KBM-7 (cell line): Measurements from ENCODE around the gene HNRNPL.
"Not testable (repeated sequence)": the region's sequence is repeated elsewhere in the genome, so short reads cannot be mapped to it uniquely, and the experiment has no call there.

ENCODE experiments used
- DNase-seq: peaks from one replicate; pipeline ENCODE4 v3.0.0-alpha.2; 2015
- in situ Hi-C: fragments of 300-500 bp; cut with MboI; formaldehyde crosslinking; loops from 2 replicates; pipeline ENCODE4 v1.14.3; 2020; ENCODE audit warnings: low sequenced_read_pairs, low pct_unique_long_range_greater_than_20kb, mixed read lengths

The HNRNPL gene

GRCh38 chr19:38873400-38873799 lies 23.6 kb upstream of the HNRNPL start:
- in situ Hi-C loops, DNase-seq: not testable (repeated sequence)

GRCh38 chr19:38870612-38871011 lies 20.8 kb upstream of the HNRNPL start:
- no peak for DNase-seq

GRCh38 chr19:38869836-38870607 lies 20.2 kb upstream of the HNRNPL start:
- peak; percentile 92 for DNase-seq
- in situ Hi-C loops: no loop called here

More at GRCh38 chr19:38870612-38871011, 20.8 kb upstream of the HNRNPL start:
- in situ Hi-C loops: no loop called here

- in situ Hi-C loops: no loop called here
- no peak for DNase-seq
These were observed 19.5 kb upstream of the HNRNPL start for GRCh38 chr19:38869160-38869835.

DNA sequence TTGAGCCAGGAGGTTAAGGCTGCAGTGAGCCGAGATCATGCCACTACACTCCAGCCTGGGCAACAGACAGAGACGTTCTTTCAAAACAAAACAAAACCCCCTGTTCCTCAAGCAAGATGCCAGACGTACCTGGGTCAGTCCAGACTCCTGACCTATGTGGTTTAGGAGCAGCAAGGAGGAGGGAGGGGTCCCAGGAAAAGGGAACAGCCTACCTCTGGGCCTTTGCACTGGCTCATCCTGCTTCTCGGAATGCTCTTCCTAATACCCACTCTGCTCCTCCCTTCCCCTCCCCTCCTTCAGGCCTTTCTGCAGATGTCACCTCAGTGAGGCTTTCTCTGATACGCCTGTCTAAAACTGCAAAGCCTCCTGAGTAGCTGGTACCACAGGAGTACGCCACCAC lies 18.8 kb upstream of the HNRNPL start:
- in situ Hi-C loops: no loop called here
- no peak for DNase-seq

- DNase-seq: no peak
- in situ Hi-C loops: no loop called here
These were observed 17.5 kb upstream of the HNRNPL start for GRCh38 chr19:38867171-38867780.

DNA sequence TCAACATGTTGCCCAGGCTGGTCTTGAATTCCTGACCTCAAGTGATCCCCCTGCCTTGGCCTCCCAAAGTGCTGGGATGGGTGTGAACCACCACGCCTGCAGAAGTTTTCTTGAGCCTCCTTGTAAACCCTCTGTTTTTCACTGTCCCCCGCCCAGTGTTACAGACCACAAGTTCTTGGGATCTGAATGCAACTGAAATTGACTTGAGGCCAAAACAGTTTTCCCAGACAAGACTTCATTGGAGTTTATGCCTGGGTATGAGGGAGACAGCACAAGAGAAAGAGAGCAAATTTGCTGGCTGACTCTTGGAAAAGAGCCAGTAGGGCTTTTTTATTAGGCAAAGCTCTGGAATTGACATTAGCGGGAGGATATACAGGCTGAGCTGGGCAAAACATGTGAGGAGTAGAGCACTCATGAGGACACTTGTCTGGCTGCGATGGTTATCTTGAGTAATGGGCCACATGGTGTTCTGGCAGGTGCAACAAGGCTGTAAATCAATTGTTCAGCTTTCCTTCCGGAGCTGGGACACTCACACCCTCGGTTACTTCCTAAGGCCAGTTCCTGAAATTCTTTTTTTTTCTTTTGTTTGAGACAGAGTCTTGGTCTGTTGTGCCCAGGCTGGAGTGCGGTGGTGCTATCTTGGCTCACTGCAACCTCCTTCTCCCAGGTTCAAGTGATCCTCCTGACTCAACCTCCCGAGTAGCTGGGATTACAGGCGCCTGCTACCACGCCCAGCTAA lies 12.7 kb upstream of the HNRNPL start:
- DNase-seq: peak; percentile 92
- in situ Hi-C loops: no loop called here

DNA sequence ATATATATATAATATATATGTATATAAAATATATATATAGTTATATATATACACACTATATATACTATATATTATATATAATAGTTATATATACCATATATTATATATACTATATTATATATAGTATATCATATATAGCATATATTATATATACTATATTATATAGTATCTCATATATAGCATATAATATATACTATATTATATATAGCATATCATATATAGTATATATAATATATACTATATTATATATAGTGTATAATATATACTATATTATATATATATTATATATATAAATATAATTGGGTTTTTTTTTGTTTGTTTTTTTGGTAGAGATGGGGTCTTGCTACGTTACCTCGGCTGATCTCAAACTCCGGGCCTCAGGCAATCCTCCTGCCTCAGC lies 11.6 kb upstream of the HNRNPL start:
- in situ Hi-C loops: no loop called here

DNA sequence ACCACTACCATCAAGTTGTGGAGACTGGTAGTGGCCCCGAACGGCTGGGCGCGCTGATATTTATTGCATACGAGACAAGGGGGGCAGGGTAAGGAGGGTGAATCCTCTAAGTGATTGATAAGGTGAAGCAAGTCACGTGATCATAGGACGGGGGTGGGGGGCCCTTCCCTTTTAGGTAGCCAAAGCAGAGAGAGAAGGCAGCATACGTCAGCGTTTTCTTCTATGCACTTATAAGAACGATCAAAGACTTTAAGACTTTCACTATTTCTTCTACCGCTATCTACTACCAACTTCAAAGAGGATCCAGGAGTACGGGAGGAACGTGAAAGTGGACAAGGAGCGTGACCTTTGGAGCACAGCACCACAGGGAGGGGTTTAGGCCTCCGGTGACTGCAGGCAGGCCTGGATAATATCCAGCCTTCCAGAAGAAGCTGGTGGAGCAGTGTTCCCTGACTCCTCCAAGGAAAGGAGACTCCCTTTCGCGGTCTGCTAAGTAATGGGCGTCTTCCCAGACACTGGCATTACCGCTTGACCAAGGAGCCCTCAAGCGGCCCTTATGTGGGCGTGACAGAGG lies 9.9 kb upstream of the HNRNPL start:
- DNase-seq, in situ Hi-C loops: not testable (repeated sequence)

More for the DNA sequence above, 11.6 kb upstream of the HNRNPL start:
- no peak for DNase-seq

GRCh38 chr19:38856813-38857212 lies 7.0 kb upstream of the HNRNPL start:
- no peak for DNase-seq
- in situ Hi-C loops: no loop called here

DNA sequence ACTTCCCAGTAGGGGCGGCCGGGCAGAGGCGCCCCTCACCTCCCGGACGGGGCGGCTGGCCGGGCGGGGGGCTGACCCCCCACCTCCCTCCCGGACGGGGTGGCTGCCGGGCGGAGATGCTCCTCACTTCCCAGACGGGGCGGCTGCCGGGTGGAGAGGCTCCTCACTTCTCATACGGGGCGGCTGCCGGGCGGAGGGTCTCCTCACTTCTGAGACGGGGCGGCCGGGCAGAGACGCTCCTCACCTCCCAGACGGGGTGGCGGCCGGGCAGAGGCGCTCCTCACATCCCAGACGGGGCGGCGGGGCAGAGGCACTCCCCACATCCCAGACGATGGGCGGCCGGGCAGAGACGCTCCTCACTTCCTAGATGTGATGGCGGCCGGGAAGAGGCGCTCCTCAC lies 6.0 kb upstream of the HNRNPL start:
- in situ Hi-C loops: not testable (repeated sequence)

DNA sequence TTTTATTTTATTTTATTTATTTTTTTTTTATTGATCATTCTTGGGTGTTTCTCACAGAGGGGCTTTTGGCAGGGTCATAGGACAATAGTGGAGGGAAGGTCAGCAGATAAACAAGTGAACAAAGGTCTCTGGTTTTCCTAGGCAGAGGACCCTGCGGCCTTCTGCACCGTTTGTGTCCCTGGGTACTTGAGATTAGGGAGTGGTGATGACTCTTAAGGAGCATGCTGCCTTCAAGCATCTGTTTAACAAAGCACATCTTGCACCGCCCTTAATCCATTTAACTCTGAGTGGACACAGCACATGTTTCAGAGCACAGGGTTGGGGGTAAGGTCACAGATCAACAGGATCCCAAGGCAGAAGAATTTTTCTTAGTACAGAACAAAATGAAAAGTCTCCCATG lies 5.2 kb upstream of the HNRNPL start:
- DNase-seq, in situ Hi-C loops: not testable (repeated sequence)

More for the DNA sequence above, 6.0 kb upstream of the HNRNPL start:
- not testable (repeated sequence) for DNase-seq

- no peak for DNase-seq
- in situ Hi-C loops: no loop called here
These were observed 3.4 kb upstream of the HNRNPL start for GRCh38 chr19:38853214-38853613.

DNA sequence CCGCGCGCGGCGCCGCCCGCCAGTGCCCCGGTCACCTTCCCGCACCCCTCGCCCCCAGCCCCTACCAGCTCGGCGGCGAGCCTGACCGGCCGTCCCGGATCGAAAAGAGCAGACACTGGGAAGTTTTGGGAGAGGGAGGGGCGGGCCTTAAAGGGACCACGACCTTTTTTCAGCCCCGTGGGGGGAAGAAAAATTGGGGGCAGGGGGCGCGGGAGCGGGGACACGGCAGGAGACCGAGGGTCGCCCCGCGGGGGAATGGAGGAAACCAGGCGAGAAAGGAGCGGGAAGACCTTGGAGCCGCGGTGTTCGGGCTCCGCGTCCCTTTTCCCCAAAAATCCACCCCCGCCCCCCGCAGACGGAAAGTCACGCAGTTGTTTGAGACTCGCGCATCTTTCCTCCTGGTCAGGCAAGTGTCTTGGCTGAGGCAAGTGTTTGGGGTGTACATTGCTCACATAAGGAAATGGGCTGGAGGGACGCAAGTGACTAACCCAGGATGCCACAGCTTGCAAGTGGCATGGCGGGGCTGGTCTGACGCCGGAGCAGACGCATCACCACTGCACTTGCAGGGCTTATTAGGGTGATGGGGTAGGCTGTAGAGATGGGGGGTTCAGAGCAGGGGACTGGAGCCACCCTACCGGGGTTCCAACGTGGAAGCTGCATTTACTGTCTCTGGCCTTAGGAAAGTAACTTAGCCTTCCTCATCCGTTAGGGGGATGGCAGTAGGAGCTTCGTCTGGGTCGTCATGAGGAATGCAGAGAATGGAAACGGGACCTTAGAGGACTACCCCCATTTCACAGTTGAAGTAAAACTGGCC lies 2.7 kb upstream of the HNRNPL start:
- peak; percentile 52 for DNase-seq
- in situ Hi-C loops: no loop called here

GRCh38 chr19:38851622-38852230 lies 1.9 kb upstream of the HNRNPL start:
- in situ Hi-C loops: no loop called here

GRCh38 chr19:38850976-38851621 lies 1.3 kb upstream of the HNRNPL start:
- in situ Hi-C loops: no loop called here
- no peak for DNase-seq

More at GRCh38 chr19:38851622-38852230, 1.9 kb upstream of the HNRNPL start:
- DNase-seq: peak; percentile 82

GRCh38 chr19:38850436-38850975 lies 720 bp upstream of the HNRNPL start:
- no peak for DNase-seq
- in situ Hi-C loops: no loop called here
